ENCODE measurements around the gene RPS3A. TPM values are rescaled to one million over a fixed set of nuclear protein-coding genes. Genes with fewer than 3 reads are reported as not detected.
A peak's percentile ranks its signal among the peaks of the same experiment; 100 is the strongest.
"Not testable (repeated sequence)": the region's sequence is repeated elsewhere in the genome, so short reads cannot be mapped to it uniquely, and the experiment has no call there.

The RPS3A gene
- total RNA-seq (1,000 to 10,000 TPM; 4,708 to 4,849 TPM), polyA plus RNA-seq (1,000 to 10,000 TPM; 4,716 to 6,808 (median 5,781) TPM), total RNA-seq (1,387 to 2,643 (median 1,784) reads per million in 6 experiments)

DNA sequence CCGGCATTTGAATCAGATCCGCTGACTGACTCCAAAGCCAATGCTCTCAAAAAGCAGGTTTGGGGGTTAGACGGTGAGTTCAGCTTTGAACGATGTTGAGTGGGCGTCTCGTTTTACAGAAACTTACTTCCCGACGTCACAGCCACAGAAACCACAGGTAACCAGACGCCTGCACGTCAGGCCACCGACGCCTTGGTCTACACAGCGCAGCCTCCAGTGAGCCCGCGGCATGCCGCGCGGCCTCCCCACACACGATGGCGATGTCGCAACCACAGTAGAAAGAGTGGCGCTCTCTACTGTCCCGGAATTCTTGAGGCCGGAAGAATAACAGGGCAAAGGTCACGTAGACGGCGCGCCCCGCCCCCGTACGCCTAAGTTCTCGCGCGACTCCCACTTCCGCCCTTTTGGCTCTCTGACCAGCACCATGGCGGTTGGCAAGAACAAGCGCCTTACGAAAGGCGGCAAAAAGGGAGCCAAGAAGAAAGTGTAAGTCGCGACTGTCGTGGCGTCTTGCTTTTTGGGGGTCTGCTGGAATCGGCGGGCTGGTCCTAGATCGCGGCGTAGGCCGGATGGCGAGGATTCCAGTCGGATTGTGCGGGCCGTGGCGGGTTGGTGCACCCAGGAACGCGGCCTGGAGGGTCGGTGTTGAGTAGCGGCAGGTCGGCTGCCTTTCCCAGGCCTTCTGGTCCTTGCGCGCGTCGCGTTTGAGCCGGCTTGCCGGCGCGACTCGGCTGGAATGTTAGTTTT lies at the start of gene RPS3A:
TSS of gene RPS3A (plus strand) at position 400 of the 747 bp plus-strand sequence. CDS start at position 425, 25 bp downstream.
- H3K9me3 Mint-ChIP-seq, result peaks cover 0 to 4% (median 0%) of the 10 kb centered on the region in 9 donors
- peaks cover 14 to 50% (median 34%) of the 10 kb centered on the region in 4 donors for H3K4me1 Mint-ChIP-seq
- peak; percentile 92 to 100 (median 98) for DNase-seq
- peaks cover 10 to 44% (median 26%) of the 10 kb centered on the region in 3 donors for H3K36me3 Mint-ChIP-seq
- peak within 1 kb of the TSS; percentile 94 to 100 (median 96) for H3K4me3 Mint-ChIP-seq
- peak within 1 kb of the TSS; percentile 97 to 99 (median 98) for H3K27ac Mint-ChIP-seq
- POLR2A ChIA-PET, result interaction anchor here (0.8 to 2.3 kb wide), 8 partner anchors 9 to 1680 kb away, joined by 3 to 18 read pairs (median 6); partner anchors contain the start of genes ARFIP1, FBXW7, LRBA and TIGD4
- H3K27me3 Mint-ChIP-seq, result peaks cover 0 to 2% (median 0%) of the 10 kb centered on the region in 5 donors
- peak; percentile 85 to 87 for ATAC-seq

DNA sequence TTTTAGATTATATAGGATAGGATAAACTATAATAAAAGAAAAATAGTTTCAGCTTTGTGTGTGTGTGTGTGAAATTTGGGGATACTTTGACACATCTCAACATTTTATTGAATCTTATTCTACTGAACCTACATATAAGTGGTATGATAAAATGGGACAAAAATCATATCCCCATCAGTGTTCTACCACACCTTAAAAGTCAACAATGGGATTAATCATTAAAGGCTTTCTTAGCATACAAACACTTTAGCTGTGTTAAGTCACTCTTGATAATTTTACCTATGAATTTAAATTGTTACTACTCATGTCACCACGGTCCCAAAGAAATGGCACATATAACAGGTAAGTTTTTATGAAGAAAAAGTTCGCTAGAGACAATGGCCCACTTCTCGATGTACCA lies 46.6 kb upstream of the RPS3A start:
- Mint-ChIP-seq H3K27ac (no peak overlapping the region), H3K27me3 (no peaks in the 10 kb centered on the region), H3K4me1 (no peaks in the 10 kb centered on the region), H3K4me3 (no peak overlapping the region), H3K9me3 (no peaks in the 10 kb centered on the region), H3K36me3 (no peaks in the 10 kb centered on the region)
- no peak for ATAC-seq
- POLR2A ChIA-PET, result no interaction called here
- DNase-seq, result no peak

DNA sequence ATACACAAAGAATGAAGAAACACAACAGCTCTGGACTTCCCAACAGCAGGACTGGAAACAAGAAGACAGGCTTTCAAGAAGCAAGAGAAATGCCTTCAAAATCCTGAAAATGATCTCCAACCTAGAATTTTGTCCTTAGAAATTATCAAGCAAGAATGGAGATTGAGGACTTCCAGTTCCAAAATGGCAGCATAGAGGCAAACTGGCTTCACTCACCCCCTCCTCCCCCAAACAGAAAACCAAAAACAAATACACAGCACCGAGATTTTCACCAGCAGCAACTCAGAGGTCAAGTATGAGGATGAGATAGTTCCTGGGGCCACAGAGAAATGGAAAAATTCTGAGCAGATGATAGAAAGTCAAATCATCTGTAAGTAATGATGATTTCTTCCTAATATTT lies 43.9 kb upstream of the RPS3A start:
- DNase-seq, result no peak
- no peak for ATAC-seq
- no peaks in the 10 kb centered on the region for H3K36me3 Mint-ChIP-seq
- no peak overlapping the region for H3K27ac Mint-ChIP-seq
- H3K9me3 Mint-ChIP-seq, result no peaks in the 10 kb centered on the region
- H3K4me1 Mint-ChIP-seq, result no peaks in the 10 kb centered on the region
- POLR2A ChIA-PET, result no interaction called here
- H3K27me3 Mint-ChIP-seq, result no peaks in the 10 kb centered on the region
- H3K4me3 Mint-ChIP-seq, result no peak overlapping the region

DNA sequence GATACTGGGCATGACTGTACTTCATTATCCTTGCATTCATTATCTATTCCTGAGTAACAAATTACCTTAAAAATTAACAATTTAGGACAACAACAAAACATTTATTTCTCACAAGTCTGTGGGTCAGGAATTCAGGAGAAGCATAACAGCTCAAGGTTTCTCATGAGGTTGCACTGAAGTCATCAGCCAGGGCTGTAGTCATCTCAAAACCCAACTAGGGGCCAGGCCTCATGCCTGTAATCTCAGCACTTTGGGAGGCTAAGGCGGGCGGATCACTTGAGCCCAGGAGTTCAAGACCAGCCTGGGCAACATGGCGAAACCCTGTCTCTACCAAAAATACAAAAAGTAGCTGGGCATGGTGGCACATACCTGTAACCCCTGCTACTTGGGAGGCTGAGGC lies 36.3 kb upstream of the RPS3A start:
- not testable (repeated sequence) for H3K36me3 Mint-ChIP-seq, H3K4me1 Mint-ChIP-seq

DNA sequence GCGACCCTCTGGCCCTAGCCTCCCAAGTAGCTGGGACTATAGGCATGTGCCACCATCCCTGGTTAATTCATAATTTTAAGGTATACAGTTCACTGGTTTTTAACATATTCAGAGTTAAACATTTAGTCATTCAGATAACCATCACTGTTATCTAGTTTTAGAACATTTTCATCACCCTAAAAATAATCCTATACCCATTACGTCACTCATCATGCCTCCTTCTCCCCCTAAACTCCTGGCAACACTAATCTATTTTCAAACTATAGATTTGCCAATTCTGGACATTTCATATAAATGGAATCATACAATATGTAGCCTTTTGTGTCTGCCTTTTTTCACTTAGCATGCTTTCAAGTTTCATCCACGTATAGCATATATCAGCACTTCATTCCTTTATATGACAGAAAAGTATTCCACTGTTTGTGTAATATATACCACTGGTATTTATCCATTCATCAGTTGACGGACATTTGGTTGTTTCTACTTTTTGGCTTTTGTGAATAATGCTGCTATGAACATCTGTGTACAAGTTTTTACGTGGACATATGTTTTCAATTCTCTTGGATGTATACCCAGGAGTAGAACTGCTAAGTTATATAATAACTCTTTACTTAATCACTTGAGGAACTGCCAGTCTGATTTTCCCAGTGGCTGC lies 32.0 kb upstream of the RPS3A start:
- Mint-ChIP-seq H3K9me3 (no peaks in the 10 kb centered on the region), H3K4me1 (no peaks in the 10 kb centered on the region), H3K27ac (no peak overlapping the region), H3K27me3 (peaks cover 0 to 4% (median 0%) of the 10 kb centered on the region in 5 donors), H3K36me3 (no peaks in the 10 kb centered on the region), H3K4me3 (no peak overlapping the region)
- POLR2A ChIA-PET, result no interaction called here
- ATAC-seq, result no peak
- no peak for DNase-seq

More for the DNA sequence above, 36.3 kb upstream of the RPS3A start:
- POLR2A ChIA-PET, result interaction anchor here (0.6 kb wide), 1 partner anchor 418 kb away, joined by 3 read pairs; no protein-coding TSS in a partner anchor
- H3K27ac Mint-ChIP-seq, DNase-seq, ATAC-seq, H3K4me3 Mint-ChIP-seq, H3K9me3 Mint-ChIP-seq, H3K27me3 Mint-ChIP-seq: not testable (repeated sequence)

DNA sequence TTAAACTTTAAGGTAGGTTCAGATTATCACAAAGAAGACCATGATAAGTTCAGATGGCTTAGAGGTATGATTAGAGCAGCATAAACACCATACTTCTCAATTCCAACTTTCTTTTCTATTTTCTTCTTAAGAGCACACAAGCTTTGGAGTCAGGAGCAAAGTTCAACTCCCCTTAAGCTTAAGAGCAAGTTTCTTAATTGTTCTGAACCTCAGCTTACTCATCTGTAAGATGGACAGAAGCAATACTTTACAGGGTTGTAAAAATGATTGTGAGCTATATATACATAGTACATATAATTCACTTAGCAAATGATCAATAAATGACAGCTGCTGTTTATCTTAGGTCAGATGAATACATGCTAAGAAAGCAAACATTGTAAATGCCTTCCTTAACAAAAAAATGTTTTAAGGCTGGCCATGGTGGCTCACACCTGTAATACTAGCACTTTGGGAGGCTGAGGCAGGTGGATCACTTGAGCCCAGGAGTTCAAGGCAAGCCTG lies 25.0 kb upstream of the RPS3A start:
- Mint-ChIP-seq H3K4me1 (no peaks in the 10 kb centered on the region), H3K36me3 (no peaks in the 10 kb centered on the region), H3K9me3 (no peaks in the 10 kb centered on the region), H3K27ac (peak overlapping the region in 3 of 10 donors; percentile 24 to 53 (median 52)), H3K27me3 (peaks cover 0 to 4% (median 0%) of the 10 kb centered on the region in 5 donors), H3K4me3 (no peak overlapping the region)
- ATAC-seq, result no peak
- DNase-seq, result no peak
- POLR2A ChIA-PET, result interaction anchor here (0.6 kb wide), 1 partner anchor 27 kb away, joined by 3 read pairs; no protein-coding TSS in a partner anchor

DNA sequence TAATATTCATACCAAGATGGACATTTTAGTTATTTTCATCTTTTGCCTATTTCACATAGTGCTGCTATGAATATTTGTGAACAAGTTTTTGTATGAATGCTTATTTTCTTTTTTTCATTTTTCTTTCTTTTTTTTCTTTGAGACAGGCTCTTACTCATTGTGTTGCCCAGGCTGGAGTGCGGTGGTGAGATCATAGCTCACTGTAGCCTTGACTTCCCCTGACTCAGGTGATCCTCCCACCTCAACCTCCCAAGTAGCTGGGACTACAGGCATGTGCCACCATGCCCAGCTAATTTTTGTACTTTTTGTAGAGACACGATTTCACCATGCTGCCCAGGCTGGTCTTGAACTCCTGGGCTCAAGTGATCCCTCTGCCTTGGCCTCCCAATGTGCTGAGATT lies 21.4 kb upstream of the RPS3A start:
- not testable (repeated sequence) for DNase-seq, H3K4me3 Mint-ChIP-seq, H3K27me3 Mint-ChIP-seq, H3K36me3 Mint-ChIP-seq, H3K27ac Mint-ChIP-seq, H3K4me1 Mint-ChIP-seq, H3K9me3 Mint-ChIP-seq, ATAC-seq
- POLR2A ChIA-PET, result interaction anchor here (0.6 kb wide), 1 partner anchor 17 kb away, joined by 3 read pairs; no protein-coding TSS in a partner anchor

DNA sequence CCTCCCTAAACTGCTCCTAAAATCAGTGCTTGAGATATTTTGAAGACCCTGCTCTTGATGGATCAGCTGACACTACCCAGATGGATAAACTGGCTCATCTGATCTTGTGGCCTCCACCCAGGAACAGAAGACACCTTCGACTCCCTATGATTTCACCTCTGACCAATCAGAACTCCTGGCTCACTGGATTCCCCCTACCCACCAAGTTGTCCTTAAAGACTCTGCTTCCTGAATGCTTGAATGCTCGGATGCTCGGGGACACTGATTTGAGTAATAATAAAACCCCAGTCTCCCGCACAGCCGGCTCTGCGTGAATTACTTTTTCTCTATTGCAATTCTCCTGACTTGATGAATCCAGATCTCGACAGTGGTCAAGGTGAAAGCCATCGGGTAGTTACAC lies 12.0 kb upstream of the RPS3A start:
- POLR2A ChIA-PET, result no interaction called here
- no peak overlapping the region for H3K27ac Mint-ChIP-seq

DNA sequence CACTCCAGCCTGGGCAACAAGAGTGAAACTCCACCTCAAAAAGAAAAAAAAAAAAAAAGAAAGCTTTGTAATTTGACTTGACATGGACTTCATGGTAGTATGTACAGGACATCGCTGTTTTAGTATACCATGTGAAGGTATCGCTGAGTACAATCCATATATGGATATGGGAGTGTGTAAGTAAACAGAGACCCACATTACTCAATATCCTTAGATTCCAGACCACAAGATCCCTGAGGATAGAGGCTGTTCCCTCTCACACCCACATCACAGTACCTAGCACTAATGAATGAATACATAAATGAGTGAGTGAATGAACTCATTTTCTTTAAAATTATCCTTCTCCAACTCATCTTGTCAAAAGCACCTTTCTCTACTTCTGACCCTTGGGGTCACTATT lies 8.4 kb upstream of the RPS3A start:
- Mint-ChIP-seq H3K36me3 (no peaks in the 10 kb centered on the region), H3K4me1 (peaks cover 0 to 2% (median 0%) of the 10 kb centered on the region in 4 donors), H3K4me3 (no peak overlapping the region), H3K27ac (no peak overlapping the region), H3K27me3 (peaks cover 0 to 5% (median 3%) of the 10 kb centered on the region in 5 donors), H3K9me3 (no peaks in the 10 kb centered on the region)
- DNase-seq (no peak), ATAC-seq (no peak)
- POLR2A ChIA-PET, result no interaction called here

More for the DNA sequence above, 12.0 kb upstream of the RPS3A start:
- DNase-seq (no peak), ATAC-seq (no peak)
- Mint-ChIP-seq H3K4me1 (no peaks in the 10 kb centered on the region), H3K27me3 (peaks cover 0 to 5% (median 2%) of the 10 kb centered on the region in 5 donors), H3K9me3 (no peaks in the 10 kb centered on the region), H3K4me3 (no peak overlapping the region), H3K36me3 (no peaks in the 10 kb centered on the region)

DNA sequence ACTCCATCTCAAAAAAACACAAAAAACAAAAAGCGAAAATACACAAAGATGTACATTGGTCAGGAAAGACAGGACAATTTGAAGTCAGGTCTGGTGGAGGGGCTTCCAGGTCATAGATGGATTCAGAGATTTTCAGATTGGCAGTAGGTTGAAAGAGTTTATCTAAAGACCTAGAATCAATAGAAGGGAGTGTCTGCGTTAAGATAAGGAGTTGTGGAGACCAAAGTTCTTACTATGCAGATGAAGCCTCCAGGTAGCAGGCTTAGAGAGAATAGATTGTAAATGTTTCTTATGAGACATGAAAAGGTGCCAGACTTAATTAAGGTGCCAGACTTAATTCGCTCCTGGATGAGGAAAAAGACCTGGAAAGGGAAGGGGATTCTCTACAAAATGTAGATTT lies 6.9 kb upstream of the RPS3A start:
- Mint-ChIP-seq H3K36me3 (no peaks in the 10 kb centered on the region), H3K4me1 (peaks cover 0 to 2% (median 0%) of the 10 kb centered on the region in 4 donors), H3K27ac (no peak overlapping the region), H3K4me3 (no peak overlapping the region), H3K9me3 (no peaks in the 10 kb centered on the region), H3K27me3 (peaks cover 0 to 4% (median 1%) of the 10 kb centered on the region in 5 donors)
- ATAC-seq (no peak), DNase-seq (no peak)
- POLR2A ChIA-PET, result no interaction called here

DNA sequence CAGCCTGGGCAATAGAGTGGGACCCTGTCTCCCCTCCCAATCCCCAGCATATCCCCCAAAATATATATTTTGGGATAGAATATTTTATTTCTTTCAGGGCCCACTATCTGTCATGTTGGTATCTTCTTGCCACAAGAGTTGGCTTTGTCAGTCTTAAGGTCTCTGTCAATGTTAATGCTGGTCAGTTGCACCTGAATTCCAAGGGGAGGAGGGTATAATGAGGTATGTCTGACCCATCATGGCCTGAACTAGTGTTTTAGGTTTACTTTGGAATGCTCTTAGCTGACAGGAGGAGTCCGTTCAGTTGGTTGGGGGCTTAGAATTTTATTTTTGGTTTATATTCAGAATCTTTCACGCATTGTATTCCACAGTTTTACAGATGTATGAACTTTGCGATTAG lies 6.2 kb upstream of the RPS3A start:
- H3K9me3 Mint-ChIP-seq, result no peaks in the 10 kb centered on the region
- POLR2A ChIA-PET, result no interaction called here
- H3K4me3 Mint-ChIP-seq, result no peak overlapping the region
- H3K27me3 Mint-ChIP-seq, result peaks cover 0 to 2% (median 0%) of the 10 kb centered on the region in 5 donors
- no peaks in the 10 kb centered on the region for H3K36me3 Mint-ChIP-seq
- ATAC-seq (no peak), DNase-seq (no peak)
- H3K4me1 Mint-ChIP-seq, result peaks cover 0 to 4% (median 3%) of the 10 kb centered on the region in 4 donors
- H3K27ac Mint-ChIP-seq, result no peak overlapping the region

DNA sequence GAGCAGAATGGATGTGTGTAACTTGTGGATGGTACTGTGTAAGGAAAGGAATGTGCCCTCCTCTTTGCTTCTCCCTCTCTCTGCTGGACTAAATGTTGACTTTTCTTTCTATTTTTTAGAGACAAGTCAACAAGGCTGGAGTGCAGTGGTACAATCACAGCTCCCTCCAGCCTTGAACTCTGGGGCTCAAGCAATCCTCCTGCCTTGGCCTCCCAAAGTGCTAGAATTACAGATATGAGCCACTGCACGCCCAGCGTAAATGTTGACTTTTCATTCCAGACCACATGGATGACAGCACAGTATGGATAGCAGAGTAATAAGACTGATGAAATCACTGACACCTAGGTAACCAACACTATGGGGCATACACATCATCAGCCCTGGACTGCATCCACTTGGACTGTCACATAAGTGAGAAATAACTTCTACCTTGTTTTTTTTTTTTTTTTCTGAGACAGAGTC lies 5.1 kb upstream of the RPS3A start:
- Mint-ChIP-seq H3K4me1 (peaks cover 0 to 14% (median 6%) of the 10 kb centered on the region in 4 donors), H3K9me3 (no peaks in the 10 kb centered on the region), H3K27ac (peak overlapping the region in 2 of 10 donors; percentile 2 to 12), H3K4me3 (no peak overlapping the region), H3K27me3 (peaks cover 0 to 2% (median 1%) of the 10 kb centered on the region in 5 donors), H3K36me3 (no peaks in the 10 kb centered on the region)
- DNase-seq, result no peak
- POLR2A ChIA-PET, result interaction anchor here (0.6 kb wide), 1 partner anchor 17 kb away, joined by 3 read pairs; no protein-coding TSS in a partner anchor
- ATAC-seq, result no peak

All from naive thymus-derived CD8-positive, alpha-beta T cell (primary cell).